ENCODE measurements around the gene PFDN6. TPM values are rescaled to one million over a fixed set of nuclear protein-coding genes. Genes with fewer than 3 reads are reported as not detected.

PFDN6 gene
- total and polyA plus RNA-seq, 9 of the 15 experiments (the other 6 are each of a cell fraction or from before 2014, with no cell fraction given): 6.8 to 475 (median 216) TPM

- 0 out of 2 replicates have a peak, but pooled peaks have one; percentile 39 for TF ChIP-seq E2F1 (CRISPR knock-in tag; IDR thresholded peaks at IDR 0.05)
- TF ChIP-seq HCFC1 (IDR thresholded peaks at IDR 0.05; ENCODE audit: low read depth, low read length): peak; percentile 35; the same call in 1 of the 2 replicates
- TF ChIP-seq AFF4 (CRISPR knock-in tag; IDR thresholded peaks at IDR 0.05): 0 out of 2 replicates have a peak, but pooled peaks have one; percentile 57
- TF ChIP-seq POLR2AphosphoS5 (IDR thresholded peaks at IDR 0.05; ENCODE audit: control insufficient read depth, insufficient read depth, low read depth, low read length): 0 out of 2 replicates have a peak, but pooled peaks have one; percentile 15
- TF ChIP-seq ZC3H8 (IDR thresholded peaks at IDR 0.05): 0 out of 2 replicates have a peak, but pooled peaks have one; percentile 27
- TF ChIP-seq KLF6 (CRISPR knock-in tag; IDR thresholded peaks at IDR 0.05; ENCODE audit: borderline replicate concordance): no peak
These were observed 25.1 kb downstream of the PFDN6 start (continued) for GRCh38 chr6:33314515-33314942.

All from K562 (cell line).